Bronchial epithelial cell (primary cell): ENCODE measurements around the gene SPTBN5. TPM values are rescaled to one million over a fixed set of nuclear protein-coding genes. Genes with fewer than 3 reads are reported as not detected.
A peak's percentile ranks its signal among the peaks of the same experiment; 100 is the strongest.

Experiments used
- DNase-seq: peaks from one replicate; pipeline ENCODE4 v3.0.0-alpha.2; 2010; ENCODE audit warnings: low read depth
- FAIRE-seq: peaks from 2 replicates; lab custom pipeline; 2011; peaks lifted over from hg19 to GRCh38; lab: Jason Lieb, UNC
- H3K27me3 ChIP-seq: 2 replicates; pipeline ENCODE4 v1.5.1; 2011; ENCODE audit warnings: low read length; ENCODE audit not compliant: control insufficient read depth, insufficient read depth
- H3K36me3 ChIP-seq: 2 replicates; pipeline ENCODE4 v1.5.1; 2011; ENCODE audit warnings: low read length; ENCODE audit not compliant: control insufficient read depth, insufficient read depth
- H3K4me3 ChIP-seq: 2 replicates; pipeline ENCODE4 v1.5.1; 2011; ENCODE audit warnings: mild to moderate bottlenecking, low read depth, low read length, control low read depth
- total RNA-seq: library from RNA; depleted of rRNA; stranded (reverse); fragments of >200 nt; gene quantifications from 2 replicates; pipeline ENCODE4 v1.2.1, GENCODE V29; 2014
- TF ChIP-seq, protein P1 (sequence below): IDR thresholded peaks from 2 replicates; pipeline ENCODE4 v1.5.1; 2011; ENCODE audit warnings: mild to moderate bottlenecking, moderate library complexity, low read length, control low read depth, inconsistent platforms; ENCODE audit not compliant: insufficient read depth, severe bottlenecking

The SPTBN5 gene
- total RNA-seq, 1 donor from 2014 or later, result 0.53 TPM

DNA sequence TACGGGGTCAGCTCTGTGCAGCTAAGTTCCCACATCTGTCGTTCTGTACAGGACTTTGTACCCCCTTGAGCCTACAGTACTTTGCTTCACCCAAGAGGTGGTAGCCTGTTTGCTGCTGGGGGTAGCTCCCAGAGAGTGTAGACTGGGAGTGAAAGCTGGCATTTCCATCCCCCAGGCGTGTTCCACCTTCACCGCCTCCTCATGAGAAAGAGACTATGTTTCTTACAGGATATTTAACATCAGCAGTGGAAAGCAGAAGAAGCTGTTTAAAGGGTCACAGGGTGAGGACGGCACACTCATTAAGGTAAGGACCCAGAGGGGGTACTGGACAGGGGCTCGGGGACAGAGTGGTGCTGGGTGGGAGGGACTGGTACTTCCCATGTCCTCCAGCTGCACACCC lies 76.1 kb downstream of the SPTBN5 start:
- FAIRE-seq, result peak; percentile 87
- Histone ChIP-seq H3K36me3 (peaks cover 67% of the 10 kb centered on the region), H3K27me3 (no peaks in the 10 kb centered on the region), H3K4me3 (no peak overlapping the region)
- DNase-seq, result no peak
- TF ChIP-seq, protein P1, sequence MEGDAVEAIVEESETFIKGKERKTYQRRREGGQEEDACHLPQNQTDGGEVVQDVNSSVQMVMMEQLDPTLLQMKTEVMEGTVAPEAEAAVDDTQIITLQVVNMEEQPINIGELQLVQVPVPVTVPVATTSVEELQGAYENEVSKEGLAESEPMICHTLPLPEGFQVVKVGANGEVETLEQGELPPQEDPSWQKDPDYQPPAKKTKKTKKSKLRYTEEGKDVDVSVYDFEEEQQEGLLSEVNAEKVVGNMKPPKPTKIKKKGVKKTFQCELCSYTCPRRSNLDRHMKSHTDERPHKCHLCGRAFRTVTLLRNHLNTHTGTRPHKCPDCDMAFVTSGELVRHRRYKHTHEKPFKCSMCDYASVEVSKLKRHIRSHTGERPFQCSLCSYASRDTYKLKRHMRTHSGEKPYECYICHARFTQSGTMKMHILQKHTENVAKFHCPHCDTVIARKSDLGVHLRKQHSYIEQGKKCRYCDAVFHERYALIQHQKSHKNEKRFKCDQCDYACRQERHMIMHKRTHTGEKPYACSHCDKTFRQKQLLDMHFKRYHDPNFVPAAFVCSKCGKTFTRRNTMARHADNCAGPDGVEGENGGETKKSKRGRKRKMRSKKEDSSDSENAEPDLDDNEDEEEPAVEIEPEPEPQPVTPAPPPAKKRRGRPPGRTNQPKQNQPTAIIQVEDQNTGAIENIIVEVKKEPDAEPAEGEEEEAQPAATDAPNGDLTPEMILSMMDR, result no peak

- FAIRE-seq (no peak), DNase-seq (no peak)
- TF ChIP-seq, protein P1, result no peak
- peaks cover 67% of the 10 kb centered on the region for H3K36me3 ChIP-seq
- no peak overlapping the region for H3K4me3 ChIP-seq
- no peaks in the 10 kb centered on the region for H3K27me3 ChIP-seq
Observed at GRCh38 chr15:41817327-41817726, 76.5 kb downstream of the SPTBN5 start.

DNA sequence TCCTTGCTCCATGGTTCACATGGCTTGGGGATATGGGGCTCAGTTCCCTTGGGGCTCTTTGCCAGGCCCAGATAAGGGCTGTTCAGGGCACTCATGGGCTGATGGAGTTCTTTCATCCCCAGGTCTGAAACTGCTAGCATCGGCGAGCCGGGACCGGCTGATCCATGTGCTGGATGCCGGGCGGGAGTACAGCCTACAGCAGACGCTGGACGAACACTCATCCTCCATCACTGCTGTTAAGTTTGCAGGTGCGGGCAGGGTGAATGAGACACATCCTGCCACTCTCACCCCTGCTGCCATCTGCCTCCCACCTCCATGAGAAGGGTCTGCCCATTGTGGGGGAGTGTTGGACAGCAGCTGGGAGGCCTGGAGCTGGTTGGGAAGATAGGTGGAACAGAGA lies 77.1 kb downstream of the SPTBN5 start:
- DNase-seq (no peak), FAIRE-seq (no peak)
- no peak overlapping the region for H3K4me3 ChIP-seq
- H3K27me3 ChIP-seq, result no peaks in the 10 kb centered on the region
- peaks cover 68% of the 10 kb centered on the region for H3K36me3 ChIP-seq
- TF ChIP-seq, protein P1, result no peak

DNA sequence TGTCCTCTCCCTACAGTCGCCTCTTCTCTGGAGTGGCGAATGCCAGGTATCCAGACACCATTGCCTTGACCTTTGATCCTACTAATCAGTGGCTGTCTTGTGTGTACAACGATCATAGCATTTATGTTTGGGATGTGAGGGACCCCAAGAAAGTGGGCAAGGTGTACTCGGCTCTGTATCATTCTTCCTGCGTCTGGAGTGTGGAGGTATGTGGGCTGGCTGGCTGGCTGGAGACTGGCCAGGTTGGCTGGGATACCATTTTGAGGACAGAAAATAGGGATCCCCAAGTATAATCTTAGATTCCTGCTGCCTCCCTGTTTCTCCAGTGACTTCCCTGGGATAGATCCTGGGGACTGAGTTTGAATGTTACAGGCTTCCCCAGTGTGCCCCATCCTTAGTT lies 79.3 kb downstream of the SPTBN5 start:
- no peak for DNase-seq
- H3K27me3 ChIP-seq, result no peaks in the 10 kb centered on the region
- TF ChIP-seq, protein P1, result no peak
- peaks cover 55% of the 10 kb centered on the region for H3K36me3 ChIP-seq
- no peak for FAIRE-seq
- no peak overlapping the region for H3K4me3 ChIP-seq

GRCh38 chr15:41813426-41813825 lies 80.4 kb downstream of the SPTBN5 start:
- TF ChIP-seq, protein P1, result no peak
- DNase-seq (no peak), FAIRE-seq (no peak)
- no peaks in the 10 kb centered on the region for H3K27me3 ChIP-seq
- no peak overlapping the region for H3K4me3 ChIP-seq
- peaks cover 53% of the 10 kb centered on the region for H3K36me3 ChIP-seq

DNA sequence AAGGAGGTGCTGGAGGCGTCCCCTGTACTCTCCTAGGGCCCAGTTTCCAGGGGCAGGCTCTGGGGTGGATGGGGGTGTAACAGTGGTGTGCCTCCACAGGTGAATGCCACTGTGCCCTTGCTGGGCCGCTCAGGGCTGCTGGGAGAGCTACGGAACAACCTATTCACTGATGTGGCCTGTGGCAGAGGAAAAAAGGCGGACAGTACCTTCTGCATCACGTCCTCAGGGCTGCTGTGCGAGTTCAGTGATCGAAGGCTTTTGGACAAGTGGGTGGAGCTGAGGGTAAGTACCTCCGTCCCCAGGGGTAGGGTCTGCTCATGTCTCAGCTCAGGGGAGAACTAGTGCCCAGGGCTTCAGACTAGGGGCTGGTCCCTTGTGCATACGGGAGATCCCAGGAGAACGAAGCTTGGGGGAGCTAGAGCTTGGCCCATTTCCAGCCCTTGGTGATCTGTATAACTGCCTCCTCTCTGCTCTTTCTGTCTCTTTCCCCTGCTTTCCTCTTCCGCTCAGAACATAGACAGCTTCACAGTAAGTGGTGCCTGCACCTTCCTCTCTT lies 81.0 kb downstream of the SPTBN5 start:
- no peak for FAIRE-seq
- Histone ChIP-seq H3K27me3 (no peaks in the 10 kb centered on the region), H3K4me3 (no peak overlapping the region), H3K36me3 (peaks cover 49% of the 10 kb centered on the region)
- no peak for DNase-seq
- TF ChIP-seq, protein P1, result no peak
